Brain microvascular endothelial cell (primary cell): ENCODE data around the gene CPSF4L.

Experiments
- DNase-seq: peaks from one replicate; pipeline ENCODE4 v3.0.0-alpha.2; 2020
- H3K27ac ChIP-seq: fragments of 250-450 bp; sonication (Bioruptor Pico); 2 replicates; pipeline ENCODE4 v1.5.1; 2020; ENCODE audit warnings: mild to moderate bottlenecking, moderate library complexity
- H3K27me3 ChIP-seq: fragments of 250-450 bp; sonication (Bioruptor Pico); replicated peaks from 2 replicates; pipeline ENCODE4 v1.5.1; 2020; ENCODE audit warnings: mild to moderate bottlenecking
- H3K36me3 ChIP-seq: fragments of 250-450 bp; sonication (Bioruptor Pico); replicated peaks from 2 replicates; pipeline ENCODE4 v1.5.1; 2020; ENCODE audit warnings: mild to moderate bottlenecking
- H3K4me3 ChIP-seq: 2 replicates; pipeline ENCODE4 v1.5.1; 2011; ENCODE audit warnings: low read depth, mild to moderate bottlenecking, control low read depth, low read length, moderate library complexity
- in situ Hi-C: cut with HindIII; loops from 2 replicates; pipeline ENCODE4 v1.10.0; 2017; ENCODE audit warnings: low sequenced_read_pairs, low pct_ligation_motif_present
- TF ChIP-seq, protein P1 (sequence below): IDR thresholded peaks from 2 replicates; pipeline ENCODE4 v1.5.1; 2011; ENCODE audit warnings: low read depth, mild to moderate bottlenecking, moderate library complexity, low read length, control low read depth, inconsistent platforms; ENCODE audit errors: missing control alignments

The CPSF4L gene

DNA sequence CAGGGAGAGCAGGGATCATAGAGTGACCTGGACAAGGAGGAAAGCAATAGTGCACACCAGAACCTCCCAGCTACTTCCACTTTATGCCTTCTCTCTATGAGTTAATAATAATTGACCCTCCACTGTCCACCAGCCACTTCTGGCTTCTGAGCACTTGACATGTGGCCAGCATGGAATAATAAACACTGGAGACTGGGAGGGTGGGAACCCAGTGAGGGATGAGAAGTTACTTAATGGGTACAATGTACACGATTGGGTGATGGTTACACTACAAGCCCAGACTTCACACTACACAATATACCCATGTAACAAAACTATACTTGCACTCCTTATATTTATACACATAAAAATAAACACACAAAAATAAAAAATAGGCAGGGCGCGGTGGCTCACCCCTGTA, 38.7 kb upstream of the CPSF4L start:
- no peak for DNase-seq
- TF ChIP-seq, protein P1, sequence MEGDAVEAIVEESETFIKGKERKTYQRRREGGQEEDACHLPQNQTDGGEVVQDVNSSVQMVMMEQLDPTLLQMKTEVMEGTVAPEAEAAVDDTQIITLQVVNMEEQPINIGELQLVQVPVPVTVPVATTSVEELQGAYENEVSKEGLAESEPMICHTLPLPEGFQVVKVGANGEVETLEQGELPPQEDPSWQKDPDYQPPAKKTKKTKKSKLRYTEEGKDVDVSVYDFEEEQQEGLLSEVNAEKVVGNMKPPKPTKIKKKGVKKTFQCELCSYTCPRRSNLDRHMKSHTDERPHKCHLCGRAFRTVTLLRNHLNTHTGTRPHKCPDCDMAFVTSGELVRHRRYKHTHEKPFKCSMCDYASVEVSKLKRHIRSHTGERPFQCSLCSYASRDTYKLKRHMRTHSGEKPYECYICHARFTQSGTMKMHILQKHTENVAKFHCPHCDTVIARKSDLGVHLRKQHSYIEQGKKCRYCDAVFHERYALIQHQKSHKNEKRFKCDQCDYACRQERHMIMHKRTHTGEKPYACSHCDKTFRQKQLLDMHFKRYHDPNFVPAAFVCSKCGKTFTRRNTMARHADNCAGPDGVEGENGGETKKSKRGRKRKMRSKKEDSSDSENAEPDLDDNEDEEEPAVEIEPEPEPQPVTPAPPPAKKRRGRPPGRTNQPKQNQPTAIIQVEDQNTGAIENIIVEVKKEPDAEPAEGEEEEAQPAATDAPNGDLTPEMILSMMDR = no peak
- in situ Hi-C loops = no loop called here
- H3K27me3 ChIP-seq = no peaks in the 10 kb centered on the region
- no peak overlapping the region for H3K27ac ChIP-seq
- H3K4me3 ChIP-seq = no peak overlapping the region
- no peaks in the 10 kb centered on the region for H3K36me3 ChIP-seq

DNA sequence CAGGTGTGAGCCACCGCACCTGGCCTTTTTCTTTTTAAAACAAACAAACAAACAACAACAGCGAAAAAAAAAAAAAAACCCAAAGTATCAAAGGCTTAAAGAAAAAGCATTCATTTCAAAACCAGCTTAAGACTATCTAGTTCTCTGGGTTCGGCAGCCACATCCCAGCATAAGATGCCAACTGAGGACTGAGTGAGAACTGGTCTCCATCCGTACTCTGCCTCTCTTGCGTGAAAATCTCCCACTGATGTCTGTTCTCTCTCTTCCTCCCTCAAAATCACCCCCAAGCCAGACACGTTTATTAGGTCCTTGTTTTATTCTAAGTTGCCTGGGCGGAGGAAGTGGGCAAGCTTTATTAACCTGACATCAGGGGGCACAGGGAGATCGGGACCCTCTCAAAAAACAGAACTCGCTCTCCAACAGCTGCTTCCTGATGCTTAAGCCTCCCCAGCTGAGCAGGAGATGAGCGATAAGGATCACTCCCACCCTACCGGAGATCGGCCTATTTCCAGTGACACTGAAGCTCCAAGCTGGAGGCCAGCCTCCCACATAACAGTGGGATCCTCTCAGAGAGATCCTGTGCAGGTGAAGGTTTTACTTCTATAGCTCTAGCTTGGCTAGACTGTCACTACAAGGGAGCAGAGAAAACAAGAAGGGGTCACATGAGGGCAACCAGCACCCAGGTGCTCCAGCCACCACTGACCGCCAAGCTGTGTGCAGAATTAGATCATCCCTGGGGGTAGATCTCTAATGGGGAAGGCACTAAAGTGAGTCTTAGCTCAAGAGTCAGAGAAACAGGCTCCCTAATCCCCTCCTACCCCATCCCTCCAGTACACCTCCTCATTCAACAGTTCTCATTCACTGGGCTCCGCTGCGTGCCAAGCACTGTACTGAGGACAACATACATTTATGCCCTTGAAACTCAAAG, 36.5 kb upstream of the CPSF4L start:
- TF ChIP-seq, protein P1 = no peak
- no peak for DNase-seq
- in situ Hi-C loops = no loop called here

DNA sequence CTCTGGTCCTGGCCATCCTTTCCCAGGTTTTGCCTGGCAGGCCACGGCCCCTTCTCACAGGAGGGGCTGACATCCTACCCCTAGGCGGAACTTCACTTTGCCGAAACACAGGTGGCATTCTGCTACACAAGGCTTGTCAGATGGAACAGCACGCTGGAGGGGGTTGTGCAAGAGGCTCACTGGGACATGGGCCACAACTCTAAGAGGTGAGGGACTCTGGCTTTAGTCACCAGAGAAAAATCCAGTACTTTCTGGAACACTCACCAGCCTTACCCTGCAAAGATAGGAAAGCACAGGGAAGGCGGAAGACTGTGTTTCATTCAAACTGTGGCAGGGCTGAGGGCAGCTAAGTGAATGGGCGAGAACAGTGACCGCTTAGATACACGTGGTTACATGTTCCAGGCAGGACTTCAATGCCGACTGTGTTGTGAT, 31.8 kb upstream of the CPSF4L start:
- in situ Hi-C loops = no loop called here
- DNase-seq = peak; percentile 57
- Histone ChIP-seq H3K27me3 (no peaks in the 10 kb centered on the region), H3K36me3 (no peaks in the 10 kb centered on the region), H3K4me3 (no peak overlapping the region), H3K27ac (no peak overlapping the region)
- TF ChIP-seq, protein P1 = no peak

More for the DNA sequence above, 36.5 kb upstream of the CPSF4L start:
- no peaks in the 10 kb centered on the region for H3K27me3 ChIP-seq
- no peaks in the 10 kb centered on the region for H3K36me3 ChIP-seq
- H3K27ac ChIP-seq = no peak overlapping the region
- H3K4me3 ChIP-seq = no peak overlapping the region

DNA sequence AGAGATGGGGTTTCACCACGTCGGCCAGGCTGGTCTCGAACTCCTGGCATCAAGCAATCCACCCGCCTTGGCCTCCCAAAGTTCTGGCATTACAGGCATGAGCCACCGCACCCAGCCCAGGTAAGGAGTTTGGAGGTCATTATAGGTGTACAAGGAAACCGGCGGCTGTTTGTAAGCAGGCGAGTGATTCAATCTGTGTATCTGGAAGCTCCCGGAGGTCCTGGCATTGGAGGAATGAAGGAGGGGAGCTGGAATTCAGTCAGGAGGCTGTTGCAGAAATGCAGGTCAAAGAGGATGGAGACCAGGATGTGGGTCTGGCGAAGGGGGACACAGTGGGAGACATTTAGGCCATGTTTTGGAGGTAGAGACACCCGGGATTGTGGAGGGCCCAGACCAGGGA, 31.4 kb upstream of the CPSF4L start:
- Histone ChIP-seq H3K36me3 (no peaks in the 10 kb centered on the region), H3K27ac (no peak overlapping the region), H3K27me3 (no peaks in the 10 kb centered on the region), H3K4me3 (no peak overlapping the region)
- TF ChIP-seq, protein P1 = no peak
- DNase-seq = no peak
- in situ Hi-C loops = no loop called here

DNA sequence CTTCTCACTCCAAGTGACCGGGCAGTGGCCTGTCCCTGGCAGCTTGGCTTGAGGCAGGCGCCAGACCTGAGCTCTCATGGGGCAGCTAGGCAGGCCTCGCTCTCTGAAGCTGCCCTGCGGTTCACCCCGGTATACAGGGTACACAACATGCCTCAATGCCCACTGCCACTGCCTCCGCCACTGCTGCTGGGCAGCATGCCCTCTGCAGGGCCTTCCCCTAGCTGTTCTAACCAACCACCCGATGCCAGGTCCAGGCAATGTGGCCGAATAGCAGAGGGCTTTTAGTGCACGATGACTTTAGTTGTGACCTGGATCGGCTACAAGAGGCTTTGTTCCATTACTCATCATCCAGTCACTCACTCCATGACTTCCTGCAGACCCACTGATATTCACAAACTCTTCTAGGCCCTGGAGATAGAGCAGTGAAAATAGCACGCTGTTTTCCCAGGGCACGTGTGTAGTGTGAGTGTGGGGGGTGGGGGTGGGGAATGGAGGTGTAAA, 30.4 kb upstream of the CPSF4L start:
- H3K27me3 ChIP-seq = no peaks in the 10 kb centered on the region
- in situ Hi-C loops = no loop called here
- no peaks in the 10 kb centered on the region for H3K36me3 ChIP-seq
- peak overlapping the region; percentile 26 for H3K4me3 ChIP-seq
- peak overlapping the region; percentile 74 for H3K27ac ChIP-seq
- DNase-seq = peak; percentile 62
- TF ChIP-seq, protein P1 = no peak
